ENCODE data around the gene GOLGB1.
"Not testable (repeated sequence)": the region's sequence is repeated elsewhere in the genome, so short reads cannot be mapped to it uniquely, and the experiment has no call there.

Gene GOLGB1

DNA sequence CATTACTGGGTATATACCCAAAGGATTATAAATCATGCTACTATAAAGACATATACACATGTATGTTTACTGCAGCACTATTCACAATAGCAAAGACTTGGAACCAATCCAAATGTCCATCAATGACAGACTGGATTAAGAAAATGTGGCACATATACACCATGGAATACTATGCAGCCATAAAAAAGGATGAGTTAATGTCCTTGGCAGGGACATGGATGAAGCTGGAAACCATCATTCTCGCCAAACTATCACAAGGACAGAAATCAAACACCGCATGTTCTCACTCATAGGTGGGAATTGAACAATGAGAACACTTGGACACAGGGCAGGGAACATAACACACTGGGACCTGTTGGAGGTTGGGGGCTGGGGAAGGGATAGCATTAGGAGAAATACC lies 6.4 kb downstream of the GOLGB1 start:
- not testable (repeated sequence) for DNase-seq

- no peak for DNase-seq
These were observed 8.6 kb downstream of the GOLGB1 start for GRCh38 chr3:121740896-121741295.

GRCh38 chr3:121739902-121740301 lies 9.6 kb downstream of the GOLGB1 start:
- DNase-seq = no peak

DNA sequence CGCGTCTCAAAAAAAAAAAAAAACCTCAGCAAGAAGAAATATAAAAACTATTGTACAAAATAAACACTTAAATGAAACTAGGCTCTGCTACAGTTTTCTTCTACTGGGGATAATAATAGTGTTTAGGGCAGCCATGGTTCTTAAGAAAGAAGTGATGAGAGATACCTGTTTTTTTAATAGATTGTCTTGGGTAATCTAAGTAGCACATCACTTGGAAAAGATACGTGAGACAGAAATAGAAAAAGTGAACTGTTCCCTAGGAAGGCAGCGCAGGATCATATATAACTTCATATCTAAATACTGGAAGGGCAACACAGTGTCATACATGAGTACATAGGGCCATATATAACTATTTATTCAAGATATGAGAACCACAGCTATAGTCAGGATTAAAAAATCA lies 11.9 kb downstream of the GOLGB1 start:
- no peak for DNase-seq

GRCh38 chr3:121736112-121736511 lies 13.4 kb downstream of the GOLGB1 start:
- DNase-seq = no peak

DNA sequence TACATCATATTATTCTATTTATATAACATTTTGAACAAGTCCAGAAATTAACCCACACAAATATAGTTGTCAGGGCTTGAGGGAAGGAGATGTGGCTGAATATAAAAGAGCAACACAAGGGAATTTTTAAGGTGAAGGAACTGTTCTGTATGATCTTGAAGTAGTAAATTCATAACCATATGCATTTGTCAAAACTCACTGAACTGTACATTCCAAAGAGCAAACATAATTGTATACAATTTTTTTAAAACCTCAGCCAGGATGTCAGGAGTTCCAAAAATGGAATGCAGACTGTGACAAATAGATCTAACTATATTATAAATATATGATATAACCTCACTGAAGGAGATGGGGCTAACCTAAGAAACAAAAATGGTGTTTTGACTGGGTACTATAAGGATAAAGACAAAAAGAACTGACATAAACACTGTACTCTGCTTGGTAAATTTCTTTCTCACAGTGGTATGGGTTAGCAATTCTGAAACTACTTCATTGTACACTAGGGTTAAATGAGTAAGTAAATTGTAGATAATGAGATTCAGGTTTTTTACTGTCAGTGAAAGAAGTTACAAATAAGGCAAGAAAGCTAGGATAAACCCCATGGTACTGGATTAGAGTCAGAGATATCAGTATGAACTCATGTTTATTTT lies 14.4 kb downstream of the GOLGB1 start:
- no peak for DNase-seq

- no peak for DNase-seq
These were observed 18.4 kb downstream of the GOLGB1 start for GRCh38 chr3:121730940-121731687.

DNA sequence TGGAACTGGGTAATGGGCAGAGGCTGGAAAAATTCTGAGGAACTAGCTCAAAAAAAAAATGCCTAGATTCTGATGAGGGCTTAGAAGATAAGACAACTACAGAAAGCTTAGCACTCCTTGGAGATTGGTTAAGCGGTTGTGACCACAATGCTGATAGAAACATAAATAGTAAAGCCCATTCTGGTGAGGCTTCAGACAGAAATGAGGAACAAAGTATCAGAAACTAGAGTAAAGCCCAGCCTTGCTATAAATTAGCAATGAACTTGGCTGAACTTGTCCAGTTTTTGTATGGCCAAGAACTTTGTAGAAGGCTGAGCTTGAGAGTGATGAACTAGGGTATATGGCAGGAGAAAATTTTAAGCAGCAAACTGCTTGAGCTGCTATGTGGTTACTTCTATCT lies 25.4 kb downstream of the GOLGB1 start:
- DNase-seq = no peak

DNA sequence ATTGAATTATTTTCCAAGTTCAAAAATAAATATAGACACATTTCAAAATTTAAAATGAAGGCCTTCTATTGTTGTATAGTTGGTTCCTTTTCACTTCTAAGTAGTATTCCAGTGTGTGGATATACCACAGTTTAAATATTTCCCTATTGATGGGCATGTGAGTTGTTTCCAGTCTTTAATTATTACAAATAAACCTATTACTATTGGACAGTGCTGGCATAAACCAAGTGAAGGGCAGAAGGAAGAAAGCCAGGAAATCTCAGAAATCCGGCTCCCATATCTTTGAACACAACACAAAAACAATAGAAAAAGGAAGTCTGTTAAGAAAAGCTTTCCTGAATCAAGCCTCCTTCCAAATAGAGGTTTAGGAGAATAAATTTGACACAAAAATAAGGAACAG lies 26.1 kb downstream of the GOLGB1 start:
- no peak for DNase-seq

GRCh38 chr3:121722411-121722810 lies 27.1 kb downstream of the GOLGB1 start:
- DNase-seq = no peak

- DNase-seq = no peak
These were observed 29.4 kb downstream of the GOLGB1 start for GRCh38 chr3:121720163-121720562.

DNA sequence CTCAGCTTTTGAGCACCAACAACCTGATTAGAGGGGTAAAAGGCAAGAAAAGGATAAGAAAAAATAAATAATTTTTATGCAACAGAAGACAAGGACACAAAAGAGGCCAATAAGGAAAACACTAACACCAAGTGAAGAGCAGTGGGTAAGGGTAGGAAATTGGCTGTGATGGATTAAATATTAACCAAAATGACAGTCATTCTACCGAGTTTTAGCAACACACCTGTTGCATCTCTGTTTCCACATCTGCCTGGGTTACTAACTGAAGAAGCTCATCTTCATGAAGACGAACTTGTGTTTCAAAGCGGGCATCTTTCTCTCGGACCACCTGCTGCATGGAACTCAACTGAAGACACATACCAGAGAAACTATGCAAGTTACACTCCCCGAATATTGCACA lies 30.1 kb downstream of the GOLGB1 start:
- DNase-seq = no peak

- DNase-seq = no peak
These were observed 31.2 kb downstream of the GOLGB1 start for GRCh38 chr3:121718205-121718846.

DNA sequence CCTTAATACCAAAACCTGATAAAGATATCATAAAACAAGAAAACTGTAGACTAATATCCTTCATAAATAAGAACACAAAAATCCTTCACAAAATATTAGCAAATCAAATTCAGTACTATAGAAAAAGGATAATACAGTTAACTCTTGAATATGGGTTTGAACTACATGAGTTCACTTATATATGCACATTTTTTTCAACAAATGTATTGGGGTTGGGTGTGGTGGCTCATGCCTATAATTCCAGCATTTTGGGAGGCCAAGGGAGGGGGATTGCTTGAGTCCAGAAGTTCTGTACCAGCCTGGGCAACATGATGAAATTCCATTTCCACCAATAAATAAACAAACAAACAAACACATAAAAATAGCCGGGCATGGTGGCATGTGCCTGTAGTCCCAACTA lies 39.2 kb downstream of the GOLGB1 start:
- DNase-seq = no peak

- DNase-seq = peak; percentile 91
These were observed 41.8 kb downstream of the GOLGB1 start for GRCh38 chr3:121707531-121708273.

- no peak for DNase-seq
These were observed 44.0 kb downstream of the GOLGB1 start for GRCh38 chr3:121705541-121705940.

DNA sequence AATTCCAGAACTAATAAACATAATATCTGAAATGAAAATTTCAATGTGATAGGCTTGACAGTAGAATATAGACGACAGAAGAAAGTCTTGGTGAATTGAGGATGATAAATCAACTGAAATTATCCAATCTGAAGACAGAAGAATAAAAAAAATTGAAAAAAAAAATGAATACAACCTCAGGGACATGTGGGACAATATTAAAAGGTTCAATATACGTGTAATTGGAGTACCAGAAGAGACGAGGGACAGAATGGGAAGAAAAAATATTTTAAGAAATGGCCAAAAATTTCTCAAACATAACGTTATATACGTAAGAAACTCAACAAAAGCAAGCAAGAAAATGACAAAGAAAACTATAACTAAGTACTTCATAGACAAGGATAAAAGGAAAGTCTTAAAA lies 45.6 kb downstream of the GOLGB1 start:
- no peak for DNase-seq

DNA sequence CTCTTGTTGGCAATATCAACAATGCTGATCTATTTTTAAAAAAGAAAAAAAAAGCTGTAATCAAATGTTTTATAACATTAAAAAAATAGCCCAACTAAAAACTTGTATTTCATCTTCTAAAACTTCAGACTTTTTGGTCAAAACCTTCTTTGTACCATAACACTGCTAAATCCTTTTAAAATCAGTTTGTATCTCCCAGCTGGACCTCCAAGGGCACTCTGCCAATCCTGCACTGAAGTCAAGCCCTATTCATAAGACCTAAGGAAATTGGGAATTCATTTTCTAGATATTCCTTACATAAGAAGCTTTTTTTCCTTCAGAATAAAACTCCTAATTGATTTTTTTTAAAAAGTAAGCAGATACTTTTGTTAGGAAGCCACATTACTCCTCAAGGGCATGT lies 50.6 kb downstream of the GOLGB1 start:
- DNase-seq = no peak

GRCh38 chr3:121698476-121698875 lies 51.1 kb downstream of the GOLGB1 start:
- DNase-seq = no peak

DNA sequence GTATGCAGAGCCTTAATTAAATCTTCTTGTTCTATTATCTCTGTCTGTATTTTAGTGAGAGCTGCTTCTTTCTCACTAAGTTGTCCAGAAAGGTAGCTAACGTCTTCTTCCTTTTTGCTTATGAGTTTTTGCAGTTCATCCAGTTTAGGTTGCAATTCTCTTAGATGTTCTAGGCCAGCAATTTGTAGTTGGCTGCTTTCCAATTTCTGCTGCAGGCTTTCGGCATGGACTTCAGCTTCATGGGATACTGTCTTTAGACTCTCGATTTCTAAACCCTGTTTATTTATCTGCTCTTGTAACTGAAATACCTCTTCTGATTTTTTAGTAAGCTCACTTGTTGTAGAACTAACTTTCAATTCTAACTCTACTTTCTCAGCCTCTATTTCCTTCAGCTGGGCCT lies 53.4 kb downstream of the GOLGB1 start:
- DNase-seq = no peak

DNA sequence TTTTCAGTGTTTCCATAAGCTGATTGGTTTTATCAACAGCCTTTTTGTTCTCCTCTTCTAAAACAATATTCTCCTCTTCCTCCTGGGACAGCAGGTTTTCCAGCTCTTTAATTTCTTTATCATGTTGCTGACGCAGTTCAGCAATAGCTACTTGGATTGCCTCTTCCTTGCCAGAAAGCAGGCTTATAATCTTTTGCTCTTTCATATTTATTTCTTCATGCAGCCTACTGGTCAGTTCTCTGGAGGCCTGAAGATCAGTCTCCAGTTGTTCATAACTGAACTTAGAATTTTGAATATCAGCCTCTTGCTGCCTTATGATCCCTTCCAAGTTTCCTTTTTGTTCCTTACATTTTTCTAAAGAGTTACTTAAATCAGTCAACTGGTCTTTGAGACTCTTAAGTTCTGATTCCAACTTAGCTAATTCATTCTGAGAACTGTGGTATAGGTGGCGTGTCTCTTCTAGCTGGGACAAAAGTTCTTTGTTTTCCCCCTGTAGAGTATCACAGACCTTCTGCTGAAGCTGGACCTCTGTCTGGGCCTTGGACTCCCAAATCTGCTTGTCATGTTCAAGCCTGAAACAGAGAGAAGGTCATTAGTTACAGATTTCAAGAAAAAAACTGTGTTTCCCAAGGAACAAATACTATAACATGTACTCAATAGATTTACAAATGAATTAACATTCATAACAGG lies 57.4 kb downstream of the GOLGB1 start:
- DNase-seq = no peak

GRCh38 chr3:121690777-121691405 lies 58.6 kb downstream of the GOLGB1 start:
- no peak for DNase-seq
